ENCODE data around the gene SCMH1. TPM values are rescaled to one million over a fixed set of nuclear protein-coding genes. Genes with fewer than 3 reads are reported as not detected.
A peak's percentile ranks its signal among the peaks of the same experiment; 100 is the strongest.

The SCMH1 gene
- total and polyA plus RNA-seq, 12 donors = 29.3 to 62.5 (median 42.2) TPM

- Histone ChIP-seq H3K9me3 (replicated peaks in 1 of 3) (no peaks in the 10 kb centered on the region), H3K4me1 (replicated peaks in 1 of 2) (peaks cover 10 to 15% of the 10 kb centered on the region in 2 donors), H3K27ac (no peak overlapping the region), H3K4me3 (no peak overlapping the region), H3K27me3 (no peaks in the 10 kb centered on the region), H3K36me3 (replicated peaks in 1 of 2) (no peaks in the 10 kb centered on the region)
- TF ChIP-seq POLR2A (IDR thresholded peaks at IDR 0.05) (no peak), CTCF (IDR thresholded peaks at IDR 0.05) (no peak)
- intact Hi-C loops (cut with DNase I) = loop anchor here in 1 of 2 donors (5.0 kb wide), 1 partner anchor 136 kb away; no protein-coding TSS in a partner anchor
- WGBS, 4 donors = 65 to 82% (median 76%) methylated on average over 2 of the region's 2 CpGs
- no peak for DNase-seq
Observed at GRCh38 chr1:41281334-41281733, 39.2 kb upstream of the SCMH1 start.

GRCh38 chr1:41280202-41281032 is 38.3 kb upstream of the SCMH1 start:
- TF ChIP-seq CTCF (IDR thresholded peaks at IDR 0.05) (no peak), POLR2A (IDR thresholded peaks at IDR 0.05) (no peak)
- 73 to 81% (median 76%) methylated on average over 9 to 11 of the region's 11 CpGs for WGBS, 4 donors
- Histone ChIP-seq H3K27me3 (no peaks in the 10 kb centered on the region), H3K27ac (no peak overlapping the region), H3K9me3 (replicated peaks in 1 of 3) (no peaks in the 10 kb centered on the region), H3K4me3 (no peak overlapping the region), H3K36me3 (replicated peaks in 1 of 2) (no peaks in the 10 kb centered on the region), H3K4me1 (replicated peaks in 1 of 2) (peaks cover 10 to 15% of the 10 kb centered on the region in 2 donors)
- intact Hi-C loops (cut with DNase I) = loop anchor here in 1 of 2 donors (5.0 kb wide), 1 partner anchor 137 kb away; no protein-coding TSS in a partner anchor
- no peak for DNase-seq

GRCh38 chr1:41278076-41278475 is 36.0 kb upstream of the SCMH1 start:
- 71 to 76% (median 75%) methylated on average over 3 of the region's 3 CpGs for WGBS, 4 donors
- peaks cover 4 to 12% of the 10 kb centered on the region in 2 donors for H3K4me1 ChIP-seq (replicated peaks in 1 of 2)
- no peak for DNase-seq
- no peaks in the 10 kb centered on the region for H3K36me3 ChIP-seq (replicated peaks in 1 of 2)
- no peak overlapping the region for H3K27ac ChIP-seq
- H3K27me3 ChIP-seq = no peaks in the 10 kb centered on the region
- H3K9me3 ChIP-seq (replicated peaks in 1 of 3) = no peaks in the 10 kb centered on the region
- H3K4me3 ChIP-seq = no peak overlapping the region
- TF ChIP-seq POLR2A (IDR thresholded peaks at IDR 0.05) (no peak), CTCF (IDR thresholded peaks at IDR 0.05) (no peak)
- intact Hi-C loops (cut with DNase I) = loop anchor here in 1 of 2 donors (5.0 kb wide), 1 partner anchor 154 kb away; no protein-coding TSS in a partner anchor

GRCh38 chr1:41277371-41277975 is 35.4 kb upstream of the SCMH1 start:
- H3K27me3 ChIP-seq = no peaks in the 10 kb centered on the region
- H3K4me3 ChIP-seq = no peak overlapping the region
- intact Hi-C loops (cut with DNase I) = loop anchor here in 1 of 2 donors (5.0 kb wide), 1 partner anchor 155 kb away; no protein-coding TSS in a partner anchor
- no peak for TF ChIP-seq POLR2A (IDR thresholded peaks at IDR 0.05)
- TF ChIP-seq CTCF (IDR thresholded peaks at IDR 0.05) = no peak
- H3K27ac ChIP-seq = no peak overlapping the region
- 45 to 57% (median 54%) methylated on average over 12 of the region's 12 CpGs for WGBS, 4 donors
- no peaks in the 10 kb centered on the region for H3K9me3 ChIP-seq (replicated peaks in 1 of 3)
- peak in 3 of 7 donors; percentile 9 to 65 (median 47) for DNase-seq
- H3K4me1 ChIP-seq (replicated peaks in 1 of 2) = peaks cover 4 to 7% of the 10 kb centered on the region in 2 donors
- H3K36me3 ChIP-seq (replicated peaks in 1 of 2) = no peaks in the 10 kb centered on the region
